ENCODE data around the gene C12orf76.
A peak's percentile ranks its signal among the peaks of the same experiment; 100 is the strongest.

- TF ChIP-seq, protein P1, sequence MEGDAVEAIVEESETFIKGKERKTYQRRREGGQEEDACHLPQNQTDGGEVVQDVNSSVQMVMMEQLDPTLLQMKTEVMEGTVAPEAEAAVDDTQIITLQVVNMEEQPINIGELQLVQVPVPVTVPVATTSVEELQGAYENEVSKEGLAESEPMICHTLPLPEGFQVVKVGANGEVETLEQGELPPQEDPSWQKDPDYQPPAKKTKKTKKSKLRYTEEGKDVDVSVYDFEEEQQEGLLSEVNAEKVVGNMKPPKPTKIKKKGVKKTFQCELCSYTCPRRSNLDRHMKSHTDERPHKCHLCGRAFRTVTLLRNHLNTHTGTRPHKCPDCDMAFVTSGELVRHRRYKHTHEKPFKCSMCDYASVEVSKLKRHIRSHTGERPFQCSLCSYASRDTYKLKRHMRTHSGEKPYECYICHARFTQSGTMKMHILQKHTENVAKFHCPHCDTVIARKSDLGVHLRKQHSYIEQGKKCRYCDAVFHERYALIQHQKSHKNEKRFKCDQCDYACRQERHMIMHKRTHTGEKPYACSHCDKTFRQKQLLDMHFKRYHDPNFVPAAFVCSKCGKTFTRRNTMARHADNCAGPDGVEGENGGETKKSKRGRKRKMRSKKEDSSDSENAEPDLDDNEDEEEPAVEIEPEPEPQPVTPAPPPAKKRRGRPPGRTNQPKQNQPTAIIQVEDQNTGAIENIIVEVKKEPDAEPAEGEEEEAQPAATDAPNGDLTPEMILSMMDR (IDR thresholded peaks at IDR 0.05 in 4 of 5, conservative IDR thresholded peaks at IDR 0.05 in 1 of 5) = no peak
- TF ChIP-seq POLR2A (IDR thresholded peaks at IDR 0.05) = peak in 1 of 2 donors; percentile 25
Measured at GRCh38 chr12:110048242-110049027, at the start of gene C12orf76.
